Measurements from ENCODE around the gene RPS19BP1.

GRCh38 chr22:39481054-39481453 lies 51.5 kb downstream of the RPS19BP1 start:
- TF ChIP-seq CTCF (IDR thresholded peaks at IDR 0.05 in 2 of 3, conservative IDR thresholded peaks at IDR 0.05 in 1 of 3; ENCODE audit: borderline replicate concordance in 1 of 3, insufficient read depth in 1 of 3, low read depth in 2 of 3, low read length in 2 of 3) (no peak), POLR2AphosphoS5 (IDR thresholded peaks at IDR 0.05; ENCODE audit: low read depth, low read length) (no peak), SRF (IDR thresholded peaks at IDR 0.05; ENCODE audit: low read depth) (no peak), ZBTB33 (IDR thresholded peaks at IDR 0.05; ENCODE audit: extremely low read depth, insufficient replicate concordance, low read length) (no peak), POLR2A (IDR thresholded peaks at IDR 0.05; ENCODE audit: borderline replicate concordance, extremely low read depth, insufficient read depth, insufficient read length) (no peak), EZH2phosphoT487 (IDR thresholded peaks at IDR 0.05; ENCODE audit: borderline replicate concordance) (no peak), MAX (IDR thresholded peaks at IDR 0.05) (no peak), SIN3A (IDR thresholded peaks at IDR 0.05; ENCODE audit: low read depth) (no peak)
